ENCODE data around the gene GNG11. TPM values are rescaled to one million over a fixed set of nuclear protein-coding genes. Genes with fewer than 3 reads are reported as not detected.

The GNG11 gene
- total RNA-seq, 2 donors from 2014 or later = 6.1 to 8.9 TPM

DNA sequence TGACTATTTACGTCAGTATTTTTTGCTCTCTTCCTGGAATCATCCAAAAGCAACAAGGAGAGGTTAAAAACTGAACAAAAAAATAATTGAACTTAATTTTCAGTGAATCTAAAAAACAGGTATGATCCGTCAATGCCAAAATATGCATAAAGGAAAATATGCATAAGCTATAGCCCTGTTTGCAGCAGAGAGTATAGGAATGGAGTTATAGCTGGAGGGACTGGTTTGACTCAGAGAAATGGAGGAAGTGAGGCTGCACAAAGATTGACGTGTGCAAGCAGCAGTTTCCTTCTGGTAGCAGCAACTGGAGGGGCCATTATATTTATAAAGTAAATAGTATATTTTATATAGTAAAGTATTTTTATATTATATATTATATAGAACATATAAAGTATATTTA is 37.1 kb downstream of the GNG11 start:
- no peak overlapping the region for H3K27ac ChIP-seq
- DNase-seq (ENCODE audit: low spot score) = no peak
- no peaks in the 10 kb centered on the region for H3K4me1 ChIP-seq (replicated peaks)
- H3K9me3 ChIP-seq = no peaks in the 10 kb centered on the region
- no peaks in the 10 kb centered on the region for H3K36me3 ChIP-seq
- no peaks in the 10 kb centered on the region for H3K27me3 ChIP-seq (replicated peaks; ENCODE audit: insufficient read depth)
- no peak overlapping the region for H3K4me3 ChIP-seq
- TF ChIP-seq POLR2AphosphoS5 (IDR thresholded peaks at IDR 0.05) (no peak), POLR2A (IDR thresholded peaks at IDR 0.05) (no peak)
- TF ChIP-seq, protein P1, sequence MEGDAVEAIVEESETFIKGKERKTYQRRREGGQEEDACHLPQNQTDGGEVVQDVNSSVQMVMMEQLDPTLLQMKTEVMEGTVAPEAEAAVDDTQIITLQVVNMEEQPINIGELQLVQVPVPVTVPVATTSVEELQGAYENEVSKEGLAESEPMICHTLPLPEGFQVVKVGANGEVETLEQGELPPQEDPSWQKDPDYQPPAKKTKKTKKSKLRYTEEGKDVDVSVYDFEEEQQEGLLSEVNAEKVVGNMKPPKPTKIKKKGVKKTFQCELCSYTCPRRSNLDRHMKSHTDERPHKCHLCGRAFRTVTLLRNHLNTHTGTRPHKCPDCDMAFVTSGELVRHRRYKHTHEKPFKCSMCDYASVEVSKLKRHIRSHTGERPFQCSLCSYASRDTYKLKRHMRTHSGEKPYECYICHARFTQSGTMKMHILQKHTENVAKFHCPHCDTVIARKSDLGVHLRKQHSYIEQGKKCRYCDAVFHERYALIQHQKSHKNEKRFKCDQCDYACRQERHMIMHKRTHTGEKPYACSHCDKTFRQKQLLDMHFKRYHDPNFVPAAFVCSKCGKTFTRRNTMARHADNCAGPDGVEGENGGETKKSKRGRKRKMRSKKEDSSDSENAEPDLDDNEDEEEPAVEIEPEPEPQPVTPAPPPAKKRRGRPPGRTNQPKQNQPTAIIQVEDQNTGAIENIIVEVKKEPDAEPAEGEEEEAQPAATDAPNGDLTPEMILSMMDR (IDR thresholded peaks at IDR 0.05) = no peak
- intact Hi-C loops (cut with DNase I) = no loop called here
- WGBS = 76% methylated on average over 3 of the region's 3 CpGs

DNA sequence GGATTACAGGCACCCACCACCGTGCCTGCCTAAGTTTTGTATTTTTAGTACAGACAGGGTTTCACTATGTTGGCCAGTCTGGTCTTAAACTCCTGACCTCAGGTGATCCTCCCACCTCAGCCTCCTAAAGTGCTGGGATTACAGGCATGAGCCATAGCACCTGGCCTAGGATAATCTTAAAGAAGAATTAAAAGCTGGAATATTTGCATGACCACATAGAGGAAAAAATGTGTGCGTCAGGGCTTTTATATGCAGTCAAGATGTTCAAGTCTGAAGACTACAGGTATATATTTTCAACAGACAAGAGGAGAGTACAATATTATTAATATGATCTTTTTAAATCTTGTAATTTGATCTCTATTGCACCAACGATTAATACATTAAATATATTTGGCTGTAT is 39.5 kb downstream of the GNG11 start:
- intact Hi-C loops (cut with DNase I) = no loop called here
- TF ChIP-seq POLR2AphosphoS5 (IDR thresholded peaks at IDR 0.05) = no peak
- no peak for TF ChIP-seq POLR2A (IDR thresholded peaks at IDR 0.05)
- TF ChIP-seq, protein P1 (IDR thresholded peaks at IDR 0.05) = no peak
- H3K4me1 ChIP-seq (replicated peaks) = no peaks in the 10 kb centered on the region
- no peaks in the 10 kb centered on the region for H3K9me3 ChIP-seq
- 90% methylated on average over 3 of the region's 3 CpGs for WGBS
- H3K27ac ChIP-seq = no peak overlapping the region
- DNase-seq (ENCODE audit: low spot score) = no peak
- no peaks in the 10 kb centered on the region for H3K27me3 ChIP-seq (replicated peaks; ENCODE audit: insufficient read depth)
- H3K4me3 ChIP-seq = no peak overlapping the region
- no peaks in the 10 kb centered on the region for H3K36me3 ChIP-seq

DNA sequence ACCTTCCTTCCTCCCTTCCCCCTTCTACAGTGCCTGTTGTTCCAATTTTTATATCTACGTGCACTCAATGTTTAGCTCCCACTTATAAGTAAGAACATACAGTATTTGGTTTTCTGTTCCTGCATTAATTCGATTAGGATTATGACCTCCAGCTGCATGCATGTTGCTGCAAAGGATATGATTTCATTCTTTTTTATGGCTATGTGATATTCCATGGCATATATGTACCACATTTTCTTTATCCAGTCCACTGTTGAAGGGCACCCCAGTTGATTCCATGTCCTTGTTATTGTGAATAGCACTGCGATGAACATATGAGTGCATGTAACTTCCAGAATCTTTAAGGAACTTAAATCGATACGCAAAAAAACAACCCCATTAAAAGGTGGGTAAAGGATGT is 42.7 kb downstream of the GNG11 start:
- Histone ChIP-seq H3K4me3 (no peak overlapping the region), H3K36me3 (no peaks in the 10 kb centered on the region), H3K27ac (no peak overlapping the region), H3K9me3 (no peaks in the 10 kb centered on the region), H3K4me1 (replicated peaks) (no peaks in the 10 kb centered on the region), H3K27me3 (replicated peaks; ENCODE audit: insufficient read depth) (no peaks in the 10 kb centered on the region)
- no peak for TF ChIP-seq POLR2A (IDR thresholded peaks at IDR 0.05)
- no peak for TF ChIP-seq POLR2AphosphoS5 (IDR thresholded peaks at IDR 0.05)
- TF ChIP-seq, protein P1 (IDR thresholded peaks at IDR 0.05) = no peak
- intact Hi-C loops (cut with DNase I) = no loop called here
- 95% methylated on average over 5 of the region's 5 CpGs for WGBS
- DNase-seq (ENCODE audit: low spot score) = no peak

DNA sequence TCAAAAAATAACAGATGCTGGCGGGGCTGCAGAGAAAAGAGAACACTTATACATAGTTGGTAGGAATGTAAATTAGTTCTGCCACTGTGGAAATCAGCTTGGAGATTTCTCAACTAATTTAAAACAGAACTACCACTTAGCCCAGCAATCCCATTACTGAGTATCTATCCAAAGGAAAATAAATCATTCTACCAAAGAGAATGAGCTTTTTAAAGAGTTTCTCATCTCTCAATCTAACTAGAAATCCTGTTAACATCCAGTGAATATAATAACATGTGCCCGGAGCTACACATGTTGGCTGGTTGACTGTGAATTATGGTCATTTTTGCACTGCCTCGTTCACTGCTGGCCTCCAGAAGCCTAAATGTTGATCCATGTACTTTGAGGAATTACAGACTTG is 43.3 kb downstream of the GNG11 start:
- intact Hi-C loops (cut with DNase I) = no loop called here
- Histone ChIP-seq H3K36me3 (no peaks in the 10 kb centered on the region), H3K4me3 (no peak overlapping the region), H3K27me3 (replicated peaks; ENCODE audit: insufficient read depth) (no peaks in the 10 kb centered on the region), H3K9me3 (no peaks in the 10 kb centered on the region), H3K27ac (no peak overlapping the region), H3K4me1 (replicated peaks) (no peaks in the 10 kb centered on the region)
- 68% methylated on average over 3 of the region's 3 CpGs for WGBS
- DNase-seq (ENCODE audit: low spot score) = no peak
- TF ChIP-seq POLR2A (IDR thresholded peaks at IDR 0.05) (no peak), POLR2AphosphoS5 (IDR thresholded peaks at IDR 0.05) (no peak)
- TF ChIP-seq, protein P1 (IDR thresholded peaks at IDR 0.05) = no peak

DNA sequence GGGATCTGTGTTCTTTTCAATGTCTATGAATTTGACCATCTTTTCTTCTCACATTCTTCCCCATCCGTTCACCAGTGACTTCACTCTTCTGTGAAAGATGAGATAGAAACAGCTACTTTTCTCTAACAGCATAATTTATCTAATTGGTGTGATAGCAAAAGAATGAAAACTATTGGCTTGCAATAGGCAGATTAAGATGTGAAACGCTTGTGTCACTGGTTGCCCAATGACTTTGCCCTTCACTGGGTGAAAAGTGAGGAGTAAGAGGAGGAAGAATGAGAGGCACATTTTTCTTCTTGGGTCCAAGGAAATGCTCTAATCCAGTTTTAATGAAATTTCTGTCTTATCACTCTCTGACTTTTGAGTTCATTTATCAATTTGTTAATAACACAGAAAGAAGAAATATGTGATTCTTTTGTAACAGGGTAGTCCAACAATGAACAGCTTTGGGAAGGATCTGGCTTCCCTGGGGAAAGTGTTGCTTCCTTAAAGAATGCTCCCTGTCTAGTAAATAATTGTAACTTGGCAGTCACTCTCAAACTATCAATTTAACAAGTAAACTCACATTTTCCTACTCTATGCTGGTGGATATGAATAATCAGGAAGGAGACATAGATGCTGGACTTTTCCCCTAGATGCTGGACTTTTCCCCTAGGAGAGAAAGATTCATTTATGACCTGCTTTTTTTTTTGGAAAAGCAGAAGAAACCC is 47.5 kb downstream of the GNG11 start:
- Histone ChIP-seq H3K27me3 (replicated peaks; ENCODE audit: insufficient read depth) (no peaks in the 10 kb centered on the region), H3K4me1 (replicated peaks) (no peaks in the 10 kb centered on the region), H3K4me3 (no peak overlapping the region), H3K36me3 (no peaks in the 10 kb centered on the region), H3K27ac (no peak overlapping the region), H3K9me3 (no peaks in the 10 kb centered on the region)
- 70% methylated on average over 2 of the region's 2 CpGs for WGBS
- DNase-seq (ENCODE audit: low spot score) = no peak
- intact Hi-C loops (cut with DNase I) = no loop called here
- TF ChIP-seq POLR2A (IDR thresholded peaks at IDR 0.05) (no peak), POLR2AphosphoS5 (IDR thresholded peaks at IDR 0.05) (no peak)
- TF ChIP-seq, protein P1 (IDR thresholded peaks at IDR 0.05) = no peak
